GM10248 (cell line): ENCODE measurements around the gene GRAP2.

Source experiments
- CTCF ChIA-PET: fragments of 300-600 bp; sonication (Branson Sonifier 250); formaldehyde crosslinking; extraction: SDS; loops from one replicate; lab custom pipeline; 2021; ENCODE audit warnings: antibody characterized with exemption; lab: Yijun Ruan, JAX
- POLR2A ChIA-PET: fragments of 350-650 bp; sonication (Branson Sonifier 250); formaldehyde crosslinking; extraction: SDS; loops from one replicate; lab custom pipeline; 2020; ENCODE audit warnings: antibody characterized with exemption; lab: Yijun Ruan, JAX
- DNase-seq: peaks from one replicate; pipeline ENCODE4 v3.0.0; 2012; ENCODE audit errors: extremely low spot score
- CTCF ChIP-seq: IDR thresholded peaks from 2 replicates; pipeline ENCODE4 v1.5.1; 2012; ENCODE audit warnings: mild to moderate bottlenecking, low read depth; ENCODE audit errors: extremely low read depth, missing control alignments, control extremely low read depth

Gene GRAP2

GRCh38 chr22:39914584-39914983, 13.7 kb downstream of the GRAP2 start:
- ChIA-PET POLR2A (no interaction called here), CTCF (interaction anchor here (1.5 kb wide), 1 partner anchor 18 kb away, joined by 6 read pairs; no protein-coding TSS in a partner anchor)
- no peak for DNase-seq

GRCh38 chr22:39915295-39915726, 14.4 kb downstream of the GRAP2 start:
- no peak for DNase-seq
- TF ChIP-seq CTCF = no peak
- ChIA-PET POLR2A (no interaction called here), CTCF (interaction anchor here (1.0 kb wide), 1 partner anchor 109 kb away, joined by 5 read pairs; no protein-coding TSS in a partner anchor)

More at GRCh38 chr22:39914584-39914983, 13.7 kb downstream of the GRAP2 start:
- no peak for TF ChIP-seq CTCF

GRCh38 chr22:39916496-39916895, 15.6 kb downstream of the GRAP2 start:
- CTCF ChIA-PET = no interaction called here
- POLR2A ChIA-PET = no interaction called here
- no peak for TF ChIP-seq CTCF

GRCh38 chr22:39917197-39917643, 16.3 kb downstream of the GRAP2 start:
- no peak for TF ChIP-seq CTCF
- ChIA-PET CTCF (interaction anchor here (1.9 kb wide), 2 partner anchors 9 to 10 kb away, joined by 4 to 7 read pairs; no protein-coding TSS in a partner anchor), POLR2A (no interaction called here)
- no peak for DNase-seq

More at GRCh38 chr22:39916496-39916895, 15.6 kb downstream of the GRAP2 start:
- no peak for DNase-seq

- ChIA-PET CTCF (interaction anchor here (1.0 to 2.0 kb wide), 4 partner anchors 9 to 13 kb away, joined by 3 to 7 read pairs (median 4); no protein-coding TSS in a partner anchor), POLR2A (no interaction called here)
- TF ChIP-seq CTCF = no peak
- no peak for DNase-seq
These were observed 17.1 kb downstream of the GRAP2 start for GRCh38 chr22:39917776-39918495.

- CTCF ChIA-PET = interaction anchor here (0.8 to 5.1 kb wide), 2 partner anchors 12 to 104 kb away, joined by 3 to 24 read pairs; no protein-coding TSS in a partner anchor
- DNase-seq = no peak
- TF ChIP-seq CTCF = no peak
- POLR2A ChIA-PET = no interaction called here
These were observed 19.4 kb downstream of the GRAP2 start for GRCh38 chr22:39920134-39920743.
